MM.1S (cell line): ENCODE results near the gene CLMN.

Experiments used
- CTCF ChIP-seq: fragments of 300-600 bp; sonication (generic); IDR thresholded peaks from 2 replicates; pipeline ENCODE4 v1.5.1; 2016; ENCODE audit warnings: antibody characterized with exemption, low read length, mixed read lengths
- EZH2 ChIP-seq: fragments of 300-600 bp; sonication (generic); optimal IDR thresholded peaks from 2 replicates; pipeline ENCODE3; 2017; ENCODE audit warnings: low read depth, mild to moderate bottlenecking, antibody characterized with exemption, low read length, mixed read lengths
- EZH2phosphoT487 ChIP-seq: fragments of 300-600 bp; sonication (generic); IDR thresholded peaks from 2 replicates; pipeline ENCODE4 v1.6.1; 2018; ENCODE audit warnings: antibody characterized with exemption, low read length

DNA sequence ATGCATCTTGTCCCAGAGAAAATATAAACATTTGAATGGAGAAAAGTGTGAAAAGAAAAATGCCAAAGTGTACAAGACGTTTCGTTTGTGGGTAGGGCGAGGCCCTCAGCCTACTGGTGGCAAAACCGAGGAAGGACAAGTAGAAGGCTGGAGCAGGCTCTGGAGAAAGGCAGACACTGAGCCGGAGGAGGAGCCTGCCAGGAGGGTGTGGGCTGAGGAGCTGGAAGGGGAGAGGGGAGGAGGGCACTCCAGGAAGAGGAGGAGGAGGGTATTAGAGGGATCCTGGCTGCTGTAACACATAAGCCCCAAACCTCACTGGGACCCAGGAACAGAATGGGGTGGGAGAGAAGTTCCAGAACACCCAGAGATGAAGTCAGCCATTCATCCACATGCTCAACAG lies 47.7 kb downstream of the CLMN start:
- no peak for TF ChIP-seq EZH2
- no peak for TF ChIP-seq CTCF
- no peak for TF ChIP-seq EZH2phosphoT487
